SW480 (cell line): ENCODE data around the gene CDKL4.
"Not testable (repeated sequence)": the region's sequence is repeated elsewhere in the genome, so short reads cannot be mapped to it uniquely, and the experiment has no call there.

Experiments used
- DNase-seq: peaks from one replicate; pipeline ENCODE4 v3.0.0-alpha.2; 2016; ENCODE audit warnings: low spot score

CDKL4 gene

GRCh38 chr2:39141334-39142271 is 102.2 kb downstream of the CDKL4 start:
- DNase-seq = no peak

GRCh38 chr2:39140948-39141333 is 102.8 kb downstream of the CDKL4 start:
- DNase-seq = not testable (repeated sequence)

- no peak for DNase-seq
These were observed 103.4 kb downstream of the CDKL4 start for GRCh38 chr2:39140322-39140847.

DNA sequence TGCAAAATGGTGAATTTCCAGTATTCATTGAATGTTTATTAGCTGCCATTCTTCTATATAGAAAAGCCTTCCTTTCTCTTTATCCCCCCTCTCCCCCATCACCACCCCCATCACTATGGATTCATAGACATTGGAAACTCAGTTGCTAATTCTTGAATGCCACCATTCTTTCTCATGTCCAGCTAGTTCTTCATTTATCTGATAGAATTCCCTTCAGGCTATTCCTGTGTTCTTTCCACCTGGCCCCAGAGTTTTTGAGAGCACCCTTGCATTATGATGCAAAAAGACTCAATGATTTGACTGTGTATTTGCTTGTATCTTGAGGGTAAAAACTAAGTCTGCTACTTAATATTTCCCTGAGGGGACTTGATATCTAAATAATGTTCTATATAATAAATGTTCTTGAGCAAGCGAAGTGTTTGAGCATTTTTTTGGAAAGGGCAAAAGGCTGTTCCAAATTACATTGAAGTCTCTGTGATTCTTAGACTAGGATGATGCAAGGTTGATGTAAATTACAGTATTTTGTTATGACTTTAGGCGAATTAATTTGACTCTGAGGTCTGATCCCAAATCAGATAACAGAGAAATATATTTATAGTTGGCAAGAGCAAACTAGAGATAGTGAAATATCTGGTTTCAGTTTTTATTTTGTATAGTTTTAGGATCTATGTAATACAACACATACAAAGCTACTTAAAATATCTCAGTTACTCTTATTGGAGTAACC is 104.1 kb downstream of the CDKL4 start:
- no peak for DNase-seq

DNA sequence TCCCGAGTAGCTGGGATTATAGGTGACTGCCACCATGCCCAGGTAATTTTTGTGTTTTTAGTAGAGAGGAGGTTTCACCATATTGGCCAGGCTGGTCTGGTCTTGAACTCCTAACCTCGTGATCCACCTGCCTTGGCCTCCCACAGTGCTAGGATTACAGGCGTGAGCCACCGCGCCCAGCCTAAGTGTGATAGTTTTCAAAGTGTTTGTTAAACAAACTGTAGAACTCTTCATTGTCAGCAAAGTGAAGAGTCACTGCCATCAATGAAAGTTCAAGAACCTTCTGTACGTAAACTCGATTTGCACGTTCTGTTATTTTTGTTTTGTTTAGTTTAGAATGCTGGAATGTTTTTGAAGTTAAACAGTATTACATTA is 104.9 kb downstream of the CDKL4 start:
- no peak for DNase-seq

GRCh38 chr2:39138187-39138836 is 105.5 kb downstream of the CDKL4 start:
- not testable (repeated sequence) for DNase-seq

DNA sequence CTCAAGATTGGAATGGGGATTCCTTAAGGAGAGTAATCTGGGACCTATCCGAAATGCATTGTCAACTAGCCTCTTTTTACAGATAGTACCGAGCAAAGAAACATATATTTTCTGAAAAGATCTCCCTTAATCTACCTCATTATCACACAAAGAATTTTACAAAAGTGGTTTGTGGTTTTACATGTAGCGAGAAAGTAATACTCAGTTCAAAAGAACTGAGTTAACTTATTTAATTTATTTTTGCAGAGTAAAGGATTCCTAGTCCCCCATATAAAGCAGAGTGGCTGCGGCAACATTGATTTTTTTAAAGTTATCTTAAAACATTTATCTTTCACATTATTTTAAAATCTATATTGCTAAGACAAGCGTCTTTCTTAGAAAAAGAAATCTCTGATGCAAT is 107.0 kb downstream of the CDKL4 start:
- no peak for DNase-seq

DNA sequence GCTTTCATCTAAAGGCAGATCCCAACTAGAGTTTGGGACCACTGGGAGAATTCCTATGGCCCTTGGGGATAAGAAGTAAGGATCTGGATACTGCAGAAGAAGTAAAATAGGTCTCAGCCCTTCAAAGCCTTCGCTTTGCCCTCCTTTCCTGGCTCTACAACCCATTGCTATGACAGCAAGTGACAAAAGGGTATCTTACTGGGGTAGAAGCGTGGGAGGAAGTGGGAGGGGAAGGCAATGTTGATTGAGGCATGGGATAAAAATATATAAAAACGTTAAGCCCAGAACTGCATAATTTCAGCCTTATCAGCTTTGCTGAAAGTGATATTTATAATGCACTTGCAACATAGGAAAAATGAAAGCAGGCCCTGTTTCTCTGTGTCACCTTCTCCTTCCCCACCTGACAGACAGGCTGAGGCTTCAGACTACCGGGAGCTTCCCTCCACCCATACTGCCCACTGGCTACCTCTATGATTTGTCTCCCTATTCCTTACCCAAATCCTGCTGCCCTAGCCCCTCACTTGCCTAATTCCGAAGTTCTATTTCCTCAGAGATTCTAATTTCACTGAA is 108.0 kb downstream of the CDKL4 start:
- DNase-seq = no peak

GRCh38 chr2:39133215-39133851 is 110.4 kb downstream of the CDKL4 start:
- DNase-seq = no peak

DNA sequence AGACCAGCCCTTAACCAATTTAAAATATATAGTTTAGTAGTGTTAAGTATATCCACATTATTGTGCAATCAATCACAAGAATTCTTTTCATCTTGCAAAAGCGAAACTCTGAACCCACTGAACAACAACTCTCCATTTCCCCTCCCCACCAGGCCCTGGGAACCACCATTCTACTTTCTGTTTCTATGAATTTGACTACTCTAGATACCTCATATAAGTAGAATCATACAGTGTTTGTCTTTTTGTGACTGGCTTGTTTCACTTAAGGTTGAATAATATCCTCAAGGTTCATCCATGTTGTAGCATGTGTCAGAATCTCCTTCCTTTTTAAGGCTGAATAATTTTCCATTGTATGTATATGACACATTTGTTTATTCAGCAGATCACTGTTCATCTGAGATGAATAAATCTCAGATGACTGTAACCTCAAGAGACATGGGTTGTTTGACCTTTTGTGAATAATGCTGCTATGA is 114.8 kb downstream of the CDKL4 start:
- no peak for DNase-seq

DNA sequence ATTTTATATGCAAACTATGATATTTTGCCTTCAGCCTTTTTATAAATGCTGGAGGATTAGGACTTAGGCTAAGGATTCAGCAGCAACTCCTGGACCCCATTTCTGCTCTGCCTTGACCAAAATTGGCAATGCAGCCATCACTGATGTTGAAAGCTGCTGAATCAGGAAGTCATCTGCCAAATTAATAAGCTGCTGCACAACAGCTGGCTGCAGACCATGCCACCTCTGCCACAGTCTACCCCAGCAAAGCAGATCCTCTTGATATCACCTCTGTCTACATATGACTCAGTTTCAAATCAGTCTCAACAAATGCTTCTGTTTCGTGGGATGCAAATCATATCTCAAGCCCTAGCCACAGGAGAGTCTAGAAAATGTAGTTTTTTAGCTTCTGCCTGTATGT is 115.8 kb downstream of the CDKL4 start:
- no peak for DNase-seq
